Measurements from ENCODE around the gene MINDY4. TPM values are rescaled to one million over a fixed set of nuclear protein-coding genes. Genes with fewer than 3 reads are reported as not detected.

MINDY4 gene
- total and polyA plus RNA-seq, 10 of the 15 experiments (the other 5 are each of a cell fraction or from before 2014, with no cell fraction given) = 0.10 to 0.90 (median 0.40) TPM

- no peak overlapping the region for H3K4me3 ChIP-seq
- H3K79me2 ChIP-seq (ENCODE audit: control insufficient read depth, insufficient read depth, low read length) = no peaks in the 10 kb centered on the region
- ChIA-PET POLR2A (no interaction called here), RAD21 (ENCODE audit: unreplicated experiment) (no interaction called here), CTCF (no interaction called here), SMC1A (ENCODE audit: uncharacterized antibody, unreplicated experiment) (no interaction called here)
- H3K4me2 ChIP-seq (ENCODE audit: control insufficient read depth, insufficient read depth) = no peak overlapping the region
- H4K20me1 ChIP-seq (ENCODE audit: control insufficient read depth, insufficient read depth) = no peaks in the 10 kb centered on the region; the same call in 1 of the 2 replicates
- no peak for FAIRE-seq
- DNase-seq (ENCODE audit: low read depth, low spot score) = no peak
- H3K4me1 ChIP-seq (ENCODE audit: control insufficient read depth, insufficient read depth, low read length) = no peaks in the 10 kb centered on the region
- no peak overlapping the region for H3K9ac ChIP-seq (ENCODE audit: control insufficient read depth, insufficient read depth, low read length)
- no peak for ATAC-seq
- H2AFZ ChIP-seq (ENCODE audit: control insufficient read depth, low read depth, low read length) = no peak overlapping the region
- H3K36me3 ChIP-seq (ENCODE audit: control insufficient read depth in 2 of 2, insufficient read depth in 2 of 2, low read length in 1 of 2) = no peaks in the 10 kb centered on the region
- in situ Hi-C loops (cut with MboI) (no loop called here), intact Hi-C loops (cut with micrococcal nuclease; ENCODE audit: unreplicated experiment) (no loop called here)
- WGBS (ENCODE audit: insufficient coverage, insufficient replicate concordance, low lambda C conversion rate, missing lambda C conversion rate) = 62% methylated on average over 4 of the region's 4 CpGs
- H3K27ac ChIP-seq (ENCODE audit: control insufficient read depth, insufficient read depth) = no peak overlapping the region
- BruUV-seq (replicated peaks) = no TSS peak
- H3K27me3 ChIP-seq (replicated peaks in 1 of 2; ENCODE audit: control insufficient read depth in 2 of 2, insufficient read depth in 2 of 2, low read length in 1 of 2) = no peaks in the 10 kb centered on the region
- TF ChIP-seq ZNF384 (IDR thresholded peaks at IDR 0.05; ENCODE audit: borderline replicate concordance, low read depth, low read length) (no peak), NRF1 (conservative IDR thresholded peaks at IDR 0.05; ENCODE audit: low read depth, low read length) (no peak), JUND (IDR thresholded peaks at IDR 0.05; ENCODE audit: low read depth, low read length) (no peak), MEF2A (IDR thresholded peaks at IDR 0.05; ENCODE audit: insufficient read depth, low read depth, low read length) (no peak), CTCF (IDR thresholded peaks at IDR 0.05 in 2 of 3, conservative IDR thresholded peaks at IDR 0.05 in 1 of 3; ENCODE audit: control insufficient read depth in 2 of 3, extremely low read depth in 1 of 3, insufficient read depth in 1 of 3, low read depth in 3 of 3, low read length in 3 of 3) (no peak), TCF3 (IDR thresholded peaks at IDR 0.05; ENCODE audit: borderline replicate concordance, insufficient read depth, low read depth, low read length) (no peak), CHD4 (IDR thresholded peaks at IDR 0.05) (no peak), REST (IDR thresholded peaks at IDR 0.05; ENCODE audit: low read depth, low read length) (no peak), ZNF24 (IDR thresholded peaks at IDR 0.05) (no peak), PAX8 (IDR thresholded peaks at IDR 0.05) (no peak), RBBP5 (conservative IDR thresholded peaks at IDR 0.05) (no peak)
- H3K9me3 ChIP-seq (replicated peaks; ENCODE audit: control insufficient read depth, insufficient read depth, low read length) = no peaks in the 10 kb centered on the region
Measured at GRCh38 chr7:30863706-30864035, 92.5 kb downstream of the MINDY4 start.
